GM23338 (cell line): ENCODE measurements around the gene ST14. TPM values are rescaled to one million over a fixed set of nuclear protein-coding genes. Genes with fewer than 3 reads are reported as not detected.
"Not testable (repeated sequence)": the region's sequence is repeated elsewhere in the genome, so short reads cannot be mapped to it uniquely, and the experiment has no call there.

Experiments used
- ATAC-seq: fragments of 200-7000 bp; cut with Tn5 transposase; 3 replicates; pipeline ENCODE4 v1.9.1; 2020
- DNase-seq: peaks from one replicate; pipeline ENCODE4 v3.0.0-alpha.2; 2015; ENCODE audit warnings: low spot score
- H2AFZ ChIP-seq: fragments of 200-600 bp; sonication (generic); 2 replicates; pipeline ENCODE4 v1.8.0; 2016; ENCODE audit warnings: antibody characterized with exemption, mild to moderate bottlenecking, moderate library complexity
- H3F3A ChIP-seq: fragments of 200-600 bp; sonication (generic); replicated peaks from 2 replicates; pipeline ENCODE4 v1.8.0; 2017; ENCODE audit warnings: antibody characterized with exemption, mixed run types, low read depth
- H3K27ac ChIP-seq: fragments of 200-600 bp; sonication (generic); 2 replicates; pipeline ENCODE4 v1.6.1; 2016; ENCODE audit warnings: low read depth
- H3K27me3 ChIP-seq: fragments of 200-600 bp; sonication (generic); 2 replicates; pipeline ENCODE4 v1.8.0; 2016; ENCODE audit warnings: mild to moderate bottlenecking, mixed run types, moderate library complexity; ENCODE audit not compliant: insufficient read depth
- H3K36me3 ChIP-seq: fragments of 200-600 bp; sonication (generic); 2 replicates; pipeline ENCODE4 v1.8.0; 2016; ENCODE audit warnings: mild to moderate bottlenecking; ENCODE audit not compliant: insufficient read depth
- H3K4me1 ChIP-seq: fragments of 200-600 bp; sonication (generic); 2 replicates; pipeline ENCODE4 v1.8.0; 2016; ENCODE audit warnings: mild to moderate bottlenecking, moderate library complexity; ENCODE audit not compliant: insufficient read depth
- H3K4me2 ChIP-seq: fragments of 200-600 bp; sonication (generic); 2 replicates; pipeline ENCODE4 v1.7.1; 2017; ENCODE audit warnings: mixed run types
- H3K4me3 ChIP-seq: fragments of 200-600 bp; sonication (generic); 2 replicates; pipeline ENCODE4 v1.6.1; 2016; ENCODE audit warnings: mixed run types
- H3K79me2 ChIP-seq: fragments of 200-600 bp; sonication (generic); replicated peaks from 2 replicates; pipeline ENCODE4 v1.8.0; 2017; ENCODE audit warnings: mild to moderate bottlenecking; ENCODE audit not compliant: insufficient read depth
- H3K9me2 ChIP-seq: fragments of 200-600 bp; sonication (generic); 2 replicates; pipeline ENCODE4 v1.8.0; 2017; ENCODE audit not compliant: insufficient read depth
- H4K20me1 ChIP-seq: fragments of 200-600 bp; sonication (generic); replicated peaks from 2 replicates; pipeline ENCODE4 v1.8.0; 2017; ENCODE audit warnings: mild to moderate bottlenecking; ENCODE audit not compliant: insufficient read depth
- H3K27ac Mint-ChIP-seq: 2 replicates; pipeline ENCODE4 v1.8.0; 2020; ENCODE audit warnings: inconsistent platforms, mild to moderate bottlenecking, moderate library complexity, mixed read lengths
- H3K27me3 Mint-ChIP-seq: 3 replicates; pipeline ENCODE4 v1.8.0; 2022; ENCODE audit warnings: low read depth, mild to moderate bottlenecking, moderate library complexity, mixed read lengths, inconsistent platforms; ENCODE audit not compliant: insufficient read depth, poor library complexity
- H3K36me3 Mint-ChIP-seq: 3 replicates; pipeline ENCODE4 v1.8.0; 2021; ENCODE audit warnings: low read depth, mild to moderate bottlenecking, inconsistent platforms, moderate library complexity, mixed read lengths
- H3K4me1 Mint-ChIP-seq: 3 replicates; pipeline ENCODE4 v1.8.0; 2020; ENCODE audit warnings: mild to moderate bottlenecking, inconsistent platforms, mixed read lengths
- H3K4me3 Mint-ChIP-seq: 3 replicates; pipeline ENCODE4 v1.8.0; 2021; ENCODE audit warnings: moderate library complexity, mild to moderate bottlenecking, inconsistent platforms, mixed read lengths
- H3K9me3 Mint-ChIP-seq: 3 replicates; pipeline ENCODE4 v1.8.0; 2020; ENCODE audit warnings: moderate library complexity, mild to moderate bottlenecking, inconsistent platforms, mixed read lengths
- CREB1 ChIP-seq: fragments of 250-450 bp; sonication (Bioruptor Pico); IDR thresholded peaks from 2 replicates; pipeline ENCODE4 v1.5.0; 2020; ENCODE audit warnings: low read depth, mild to moderate bottlenecking, moderate library complexity
- JUNB ChIP-seq: IDR thresholded peaks from one replicate; pipeline ENCODE4 v1.6.1; 2016; ENCODE audit warnings: antibody characterized with exemption; ENCODE audit not compliant: unreplicated experiment
- ZNF114 ChIP-seq: fragments of 250-450 bp; sonication (Bioruptor Pico); IDR thresholded peaks from 2 replicates; pipeline ENCODE4 v1.5.0; 2020; ENCODE audit warnings: mild to moderate bottlenecking, moderate library complexity
- polyA plus RNA-seq: library from polyadenylated mRNA; unstranded; fragments of >200 nt; fragmentation: Nextera tagmentation; extraction: Ambion mirVana; gene quantifications from 2 replicates; pipeline ENCODE4 v1.2.1, GENCODE V29; 2016
- total RNA-seq: library from RNA; depleted of rRNA; stranded (reverse); fragments of >200 nt; shearing (Covaris generic); gene quantifications from 2 replicates; pipeline ENCODE4 v1.2.3, GENCODE V29; 2014
- TF ChIP-seq, protein P1 (sequence below), 2 experiments: fragments of 200-600 bp in 1 of 2; sonication (generic) in 1 of 2; conservative IDR thresholded peaks; 2 replicates each; pipeline versions ENCODE4 v1.5.1 to v1.6.1; 2016 to 2017; ENCODE audit warnings: antibody characterized with exemption in 2 of 2, low read depth in 2 of 2, mild to moderate bottlenecking in 2 of 2, moderate library complexity in 1 of 2
- TF ChIP-seq, protein P2 (sequence below): fragments of 250-450 bp; sonication (Bioruptor Pico); IDR thresholded peaks from 2 replicates; pipeline ENCODE4 v1.5.0; 2020; ENCODE audit warnings: mild to moderate bottlenecking, moderate library complexity
- TF ChIP-seq, protein P3 (sequence below): IDR thresholded peaks from one replicate; pipeline ENCODE4 v1.6.1; 2018; ENCODE audit warnings: antibody characterized with exemption; ENCODE audit not compliant: unreplicated experiment

ST14 gene
- total and polyA plus RNA-seq, 2 experiments from 2014 or later, result 7.9 to 32.7 TPM

DNA sequence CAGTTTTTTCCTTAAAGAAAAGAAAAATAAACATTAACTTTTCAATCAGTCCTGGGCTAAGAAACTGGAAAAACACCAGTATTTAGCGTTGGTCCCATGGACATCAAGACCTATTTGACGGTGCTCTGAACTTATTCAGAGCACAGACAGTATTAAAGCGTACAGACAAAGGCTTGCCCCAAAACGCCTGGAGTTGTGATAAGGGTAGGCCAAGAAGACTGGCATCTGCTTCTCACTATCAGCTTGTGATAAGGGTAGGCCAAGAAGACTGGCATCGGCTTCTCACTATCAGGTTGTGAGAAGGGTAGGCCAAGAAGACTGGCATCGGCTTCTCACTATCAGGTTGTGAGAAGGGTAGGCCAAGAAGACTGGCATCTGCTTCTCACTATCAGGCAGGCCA lies 85.8 kb downstream of the ST14 start:
- H3K4me3 Mint-ChIP-seq, result not testable (repeated sequence)

GRCh38 chr11:130246270-130246669 lies 86.7 kb downstream of the ST14 start:
- peaks cover 62% of the 10 kb centered on the region for H3K79me2 ChIP-seq
- Mint-ChIP-seq H3K9me3 (no peaks in the 10 kb centered on the region; the same call in 2 of the 3 replicates), H3K27ac (0 out of 2 replicates have a peak overlapping the region, but pooled peaks have one; percentile 11), H3K27me3 (peaks cover 5% of the 10 kb centered on the region), H3K4me3 (no peak overlapping the region), H3K36me3 (peaks cover 7% of the 10 kb centered on the region; the same call in 1 of the 3 replicates), H3K4me1 (peaks cover 41% of the 10 kb centered on the region)
- H4K20me1 ChIP-seq, result peaks cover 15% of the 10 kb centered on the region
- H3K9me2 ChIP-seq, result no peaks in the 10 kb centered on the region
- peaks cover 21% of the 10 kb centered on the region for H3K4me1 ChIP-seq
- no peak overlapping the region for H3K27ac ChIP-seq
- no peak for ATAC-seq
- H2AFZ ChIP-seq, result no peak overlapping the region
- no peak overlapping the region for H3K4me2 ChIP-seq
- H3F3A ChIP-seq, result no peaks in the 10 kb centered on the region
- no peaks in the 10 kb centered on the region for H3K27me3 ChIP-seq
- H3K36me3 ChIP-seq, result no peaks in the 10 kb centered on the region
- TF ChIP-seq ZNF114 (CRISPR knock-in tag), result no peak
- no peak for TF ChIP-seq CREB1 (CRISPR knock-in tag)
- TF ChIP-seq, protein P1, sequence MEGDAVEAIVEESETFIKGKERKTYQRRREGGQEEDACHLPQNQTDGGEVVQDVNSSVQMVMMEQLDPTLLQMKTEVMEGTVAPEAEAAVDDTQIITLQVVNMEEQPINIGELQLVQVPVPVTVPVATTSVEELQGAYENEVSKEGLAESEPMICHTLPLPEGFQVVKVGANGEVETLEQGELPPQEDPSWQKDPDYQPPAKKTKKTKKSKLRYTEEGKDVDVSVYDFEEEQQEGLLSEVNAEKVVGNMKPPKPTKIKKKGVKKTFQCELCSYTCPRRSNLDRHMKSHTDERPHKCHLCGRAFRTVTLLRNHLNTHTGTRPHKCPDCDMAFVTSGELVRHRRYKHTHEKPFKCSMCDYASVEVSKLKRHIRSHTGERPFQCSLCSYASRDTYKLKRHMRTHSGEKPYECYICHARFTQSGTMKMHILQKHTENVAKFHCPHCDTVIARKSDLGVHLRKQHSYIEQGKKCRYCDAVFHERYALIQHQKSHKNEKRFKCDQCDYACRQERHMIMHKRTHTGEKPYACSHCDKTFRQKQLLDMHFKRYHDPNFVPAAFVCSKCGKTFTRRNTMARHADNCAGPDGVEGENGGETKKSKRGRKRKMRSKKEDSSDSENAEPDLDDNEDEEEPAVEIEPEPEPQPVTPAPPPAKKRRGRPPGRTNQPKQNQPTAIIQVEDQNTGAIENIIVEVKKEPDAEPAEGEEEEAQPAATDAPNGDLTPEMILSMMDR (conservative IDR thresholded peaks at IDR 0.05; ENCODE audit: low read depth in 2 of 2), result no peak
- TF ChIP-seq, protein P2, sequence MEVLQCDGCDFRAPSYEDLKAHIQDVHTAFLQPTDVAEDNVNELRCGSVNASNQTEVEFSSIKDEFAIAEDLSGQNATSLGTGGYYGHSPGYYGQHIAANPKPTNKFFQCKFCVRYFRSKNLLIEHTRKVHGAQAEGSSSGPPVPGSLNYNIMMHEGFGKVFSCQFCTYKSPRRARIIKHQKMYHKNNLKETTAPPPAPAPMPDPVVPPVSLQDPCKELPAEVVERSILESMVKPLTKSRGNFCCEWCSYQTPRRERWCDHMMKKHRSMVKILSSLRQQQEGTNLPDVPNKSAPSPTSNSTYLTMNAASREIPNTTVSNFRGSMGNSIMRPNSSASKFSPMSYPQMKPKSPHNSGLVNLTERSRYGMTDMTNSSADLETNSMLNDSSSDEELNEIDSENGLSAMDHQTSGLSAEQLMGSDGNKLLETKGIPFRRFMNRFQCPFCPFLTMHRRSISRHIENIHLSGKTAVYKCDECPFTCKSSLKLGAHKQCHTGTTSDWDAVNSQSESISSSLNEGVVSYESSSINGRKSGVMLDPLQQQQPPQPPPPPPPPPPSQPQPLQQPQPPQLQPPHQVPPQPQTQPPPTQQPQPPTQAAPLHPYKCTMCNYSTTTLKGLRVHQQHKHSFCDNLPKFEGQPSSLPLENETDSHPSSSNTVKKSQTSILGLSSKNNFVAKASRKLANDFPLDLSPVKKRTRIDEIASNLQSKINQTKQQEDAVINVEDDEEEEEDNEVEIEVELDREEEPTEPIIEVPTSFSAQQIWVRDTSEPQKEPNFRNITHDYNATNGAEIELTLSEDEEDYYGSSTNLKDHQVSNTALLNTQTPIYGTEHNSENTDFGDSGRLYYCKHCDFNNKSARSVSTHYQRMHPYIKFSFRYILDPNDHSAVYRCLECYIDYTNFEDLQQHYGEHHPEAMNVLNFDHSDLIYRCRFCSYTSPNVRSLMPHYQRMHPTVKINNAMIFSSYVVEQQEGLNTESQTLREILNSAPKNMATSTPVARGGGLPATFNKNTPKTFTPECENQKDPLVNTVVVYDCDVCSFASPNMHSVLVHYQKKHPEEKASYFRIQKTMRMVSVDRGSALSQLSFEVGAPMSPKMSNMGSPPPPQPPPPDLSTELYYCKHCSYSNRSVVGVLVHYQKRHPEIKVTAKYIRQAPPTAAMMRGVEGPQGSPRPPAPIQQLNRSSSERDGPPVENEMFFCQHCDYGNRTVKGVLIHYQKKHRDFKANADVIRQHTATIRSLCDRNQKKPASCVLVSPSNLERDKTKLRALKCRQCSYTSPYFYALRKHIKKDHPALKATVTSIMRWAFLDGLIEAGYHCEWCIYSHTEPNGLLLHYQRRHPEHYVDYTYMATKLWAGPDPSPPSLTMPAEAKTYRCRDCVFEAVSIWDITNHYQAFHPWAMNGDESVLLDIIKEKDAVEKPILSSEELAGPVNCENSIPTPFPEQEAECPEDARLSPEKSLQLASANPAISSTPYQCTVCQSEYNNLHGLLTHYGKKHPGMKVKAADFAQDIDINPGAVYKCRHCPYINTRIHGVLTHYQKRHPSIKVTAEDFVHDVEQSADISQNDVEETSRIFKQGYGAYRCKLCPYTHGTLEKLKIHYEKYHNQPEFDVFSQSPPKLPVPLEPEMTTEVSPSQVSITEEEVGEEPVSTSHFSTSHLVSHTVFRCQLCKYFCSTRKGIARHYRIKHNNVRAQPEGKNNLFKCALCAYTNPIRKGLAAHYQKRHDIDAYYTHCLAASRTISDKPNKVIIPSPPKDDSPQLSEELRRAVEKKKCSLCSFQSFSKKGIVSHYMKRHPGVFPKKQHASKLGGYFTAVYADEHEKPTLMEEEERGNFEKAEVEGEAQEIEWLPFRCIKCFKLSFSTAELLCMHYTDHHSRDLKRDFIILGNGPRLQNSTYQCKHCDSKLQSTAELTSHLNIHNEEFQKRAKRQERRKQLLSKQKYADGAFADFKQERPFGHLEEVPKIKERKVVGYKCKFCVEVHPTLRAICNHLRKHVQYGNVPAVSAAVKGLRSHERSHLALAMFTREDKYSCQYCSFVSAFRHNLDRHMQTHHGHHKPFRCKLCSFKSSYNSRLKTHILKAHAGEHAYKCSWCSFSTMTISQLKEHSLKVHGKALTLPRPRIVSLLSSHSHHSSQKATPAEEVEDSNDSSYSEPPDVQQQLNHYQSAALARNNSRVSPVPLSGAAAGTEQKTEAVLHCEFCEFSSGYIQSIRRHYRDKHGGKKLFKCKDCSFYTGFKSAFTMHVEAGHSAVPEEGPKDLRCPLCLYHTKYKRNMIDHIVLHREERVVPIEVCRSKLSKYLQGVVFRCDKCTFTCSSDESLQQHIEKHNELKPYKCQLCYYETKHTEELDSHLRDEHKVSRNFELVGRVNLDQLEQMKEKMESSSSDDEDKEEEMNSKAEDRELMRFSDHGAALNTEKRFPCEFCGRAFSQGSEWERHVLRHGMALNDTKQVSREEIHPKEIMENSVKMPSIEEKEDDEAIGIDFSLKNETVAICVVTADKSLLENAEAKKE (CRISPR knock-in tag), result no peak
- TF ChIP-seq, protein P3, sequence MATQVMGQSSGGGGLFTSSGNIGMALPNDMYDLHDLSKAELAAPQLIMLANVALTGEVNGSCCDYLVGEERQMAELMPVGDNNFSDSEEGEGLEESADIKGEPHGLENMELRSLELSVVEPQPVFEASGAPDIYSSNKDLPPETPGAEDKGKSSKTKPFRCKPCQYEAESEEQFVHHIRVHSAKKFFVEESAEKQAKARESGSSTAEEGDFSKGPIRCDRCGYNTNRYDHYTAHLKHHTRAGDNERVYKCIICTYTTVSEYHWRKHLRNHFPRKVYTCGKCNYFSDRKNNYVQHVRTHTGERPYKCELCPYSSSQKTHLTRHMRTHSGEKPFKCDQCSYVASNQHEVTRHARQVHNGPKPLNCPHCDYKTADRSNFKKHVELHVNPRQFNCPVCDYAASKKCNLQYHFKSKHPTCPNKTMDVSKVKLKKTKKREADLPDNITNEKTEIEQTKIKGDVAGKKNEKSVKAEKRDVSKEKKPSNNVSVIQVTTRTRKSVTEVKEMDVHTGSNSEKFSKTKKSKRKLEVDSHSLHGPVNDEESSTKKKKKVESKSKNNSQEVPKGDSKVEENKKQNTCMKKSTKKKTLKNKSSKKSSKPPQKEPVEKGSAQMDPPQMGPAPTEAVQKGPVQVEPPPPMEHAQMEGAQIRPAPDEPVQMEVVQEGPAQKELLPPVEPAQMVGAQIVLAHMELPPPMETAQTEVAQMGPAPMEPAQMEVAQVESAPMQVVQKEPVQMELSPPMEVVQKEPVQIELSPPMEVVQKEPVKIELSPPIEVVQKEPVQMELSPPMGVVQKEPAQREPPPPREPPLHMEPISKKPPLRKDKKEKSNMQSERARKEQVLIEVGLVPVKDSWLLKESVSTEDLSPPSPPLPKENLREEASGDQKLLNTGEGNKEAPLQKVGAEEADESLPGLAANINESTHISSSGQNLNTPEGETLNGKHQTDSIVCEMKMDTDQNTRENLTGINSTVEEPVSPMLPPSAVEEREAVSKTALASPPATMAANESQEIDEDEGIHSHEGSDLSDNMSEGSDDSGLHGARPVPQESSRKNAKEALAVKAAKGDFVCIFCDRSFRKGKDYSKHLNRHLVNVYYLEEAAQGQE, result no peak
- TF ChIP-seq JUNB, result no peak
- DNase-seq, result no peak
- no peak overlapping the region for H3K4me3 ChIP-seq

More for the DNA sequence above, 85.8 kb downstream of the ST14 start:
- not testable (repeated sequence) for H3K36me3 ChIP-seq, H3K9me3 Mint-ChIP-seq, H3F3A ChIP-seq, H3K36me3 Mint-ChIP-seq, ATAC-seq, H3K4me3 ChIP-seq, DNase-seq, H3K4me2 ChIP-seq, H3K27me3 Mint-ChIP-seq, H3K9me2 ChIP-seq, H3K27ac Mint-ChIP-seq, H4K20me1 ChIP-seq, H3K27ac ChIP-seq, H2AFZ ChIP-seq, H3K27me3 ChIP-seq
- H3K4me1 ChIP-seq, result peaks cover 12% of the 10 kb centered on the region
- H3K79me2 ChIP-seq, result peaks cover 53% of the 10 kb centered on the region
- H3K4me1 Mint-ChIP-seq, result peaks cover 32% of the 10 kb centered on the region
